ENCODE results near the gene MALT1.

DNA sequence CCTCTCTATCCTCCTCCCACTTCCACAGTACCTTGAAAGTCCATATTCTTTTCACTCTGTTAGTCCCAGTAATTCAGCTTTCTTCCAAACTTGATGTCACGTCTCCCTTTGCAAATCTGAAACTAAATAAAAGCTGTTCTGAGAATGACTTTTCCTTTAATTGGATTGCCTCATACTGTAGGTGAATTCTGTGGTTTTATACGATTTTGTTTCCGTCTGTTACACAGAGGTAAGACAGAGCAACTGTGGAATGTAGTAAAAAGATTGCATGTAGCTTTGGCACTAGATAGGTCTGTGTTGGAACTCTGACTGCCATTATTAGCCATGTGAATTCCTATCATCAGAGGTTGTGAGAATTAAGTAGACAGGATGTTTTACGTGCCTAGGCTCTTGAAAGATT lies 25.9 kb downstream of the MALT1 start:
- TF ChIP-seq POLR2AphosphoS5 (IDR thresholded peaks at IDR 0.05; ENCODE audit: low read depth, low read length) (no peak), SIN3A (IDR thresholded peaks at IDR 0.05; ENCODE audit: borderline replicate concordance, insufficient read depth, low read length) (no peak), TAF1 (IDR thresholded peaks at IDR 0.05; ENCODE audit: borderline replicate concordance, insufficient read depth, low read length) (no peak), FOXP2 (optimal IDR thresholded peaks at IDR 0.05; ENCODE audit: borderline replicate concordance, extremely low read depth, extremely low read length, insufficient read depth) (no peak)
- TF ChIP-seq, protein P1, sequence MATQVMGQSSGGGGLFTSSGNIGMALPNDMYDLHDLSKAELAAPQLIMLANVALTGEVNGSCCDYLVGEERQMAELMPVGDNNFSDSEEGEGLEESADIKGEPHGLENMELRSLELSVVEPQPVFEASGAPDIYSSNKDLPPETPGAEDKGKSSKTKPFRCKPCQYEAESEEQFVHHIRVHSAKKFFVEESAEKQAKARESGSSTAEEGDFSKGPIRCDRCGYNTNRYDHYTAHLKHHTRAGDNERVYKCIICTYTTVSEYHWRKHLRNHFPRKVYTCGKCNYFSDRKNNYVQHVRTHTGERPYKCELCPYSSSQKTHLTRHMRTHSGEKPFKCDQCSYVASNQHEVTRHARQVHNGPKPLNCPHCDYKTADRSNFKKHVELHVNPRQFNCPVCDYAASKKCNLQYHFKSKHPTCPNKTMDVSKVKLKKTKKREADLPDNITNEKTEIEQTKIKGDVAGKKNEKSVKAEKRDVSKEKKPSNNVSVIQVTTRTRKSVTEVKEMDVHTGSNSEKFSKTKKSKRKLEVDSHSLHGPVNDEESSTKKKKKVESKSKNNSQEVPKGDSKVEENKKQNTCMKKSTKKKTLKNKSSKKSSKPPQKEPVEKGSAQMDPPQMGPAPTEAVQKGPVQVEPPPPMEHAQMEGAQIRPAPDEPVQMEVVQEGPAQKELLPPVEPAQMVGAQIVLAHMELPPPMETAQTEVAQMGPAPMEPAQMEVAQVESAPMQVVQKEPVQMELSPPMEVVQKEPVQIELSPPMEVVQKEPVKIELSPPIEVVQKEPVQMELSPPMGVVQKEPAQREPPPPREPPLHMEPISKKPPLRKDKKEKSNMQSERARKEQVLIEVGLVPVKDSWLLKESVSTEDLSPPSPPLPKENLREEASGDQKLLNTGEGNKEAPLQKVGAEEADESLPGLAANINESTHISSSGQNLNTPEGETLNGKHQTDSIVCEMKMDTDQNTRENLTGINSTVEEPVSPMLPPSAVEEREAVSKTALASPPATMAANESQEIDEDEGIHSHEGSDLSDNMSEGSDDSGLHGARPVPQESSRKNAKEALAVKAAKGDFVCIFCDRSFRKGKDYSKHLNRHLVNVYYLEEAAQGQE (IDR thresholded peaks at IDR 0.05; ENCODE audit: insufficient read depth in 1 of 2, low read depth in 2 of 2, low read length in 2 of 2), result no peak
